GM19324 (cell line): ENCODE measurements around the gene RTRAF.
A peak's percentile ranks its signal among the peaks of the same experiment; 100 is the strongest.

Experiments used
- ATAC-seq: cut with Tn5 transposase; IDR thresholded peaks from one replicate; pipeline ENCODE4 v1.9.1; 2021; ENCODE audit warnings: mild to moderate bottlenecking, moderate library complexity; ENCODE audit not compliant: unreplicated experiment, low FRiP score

The RTRAF gene

DNA sequence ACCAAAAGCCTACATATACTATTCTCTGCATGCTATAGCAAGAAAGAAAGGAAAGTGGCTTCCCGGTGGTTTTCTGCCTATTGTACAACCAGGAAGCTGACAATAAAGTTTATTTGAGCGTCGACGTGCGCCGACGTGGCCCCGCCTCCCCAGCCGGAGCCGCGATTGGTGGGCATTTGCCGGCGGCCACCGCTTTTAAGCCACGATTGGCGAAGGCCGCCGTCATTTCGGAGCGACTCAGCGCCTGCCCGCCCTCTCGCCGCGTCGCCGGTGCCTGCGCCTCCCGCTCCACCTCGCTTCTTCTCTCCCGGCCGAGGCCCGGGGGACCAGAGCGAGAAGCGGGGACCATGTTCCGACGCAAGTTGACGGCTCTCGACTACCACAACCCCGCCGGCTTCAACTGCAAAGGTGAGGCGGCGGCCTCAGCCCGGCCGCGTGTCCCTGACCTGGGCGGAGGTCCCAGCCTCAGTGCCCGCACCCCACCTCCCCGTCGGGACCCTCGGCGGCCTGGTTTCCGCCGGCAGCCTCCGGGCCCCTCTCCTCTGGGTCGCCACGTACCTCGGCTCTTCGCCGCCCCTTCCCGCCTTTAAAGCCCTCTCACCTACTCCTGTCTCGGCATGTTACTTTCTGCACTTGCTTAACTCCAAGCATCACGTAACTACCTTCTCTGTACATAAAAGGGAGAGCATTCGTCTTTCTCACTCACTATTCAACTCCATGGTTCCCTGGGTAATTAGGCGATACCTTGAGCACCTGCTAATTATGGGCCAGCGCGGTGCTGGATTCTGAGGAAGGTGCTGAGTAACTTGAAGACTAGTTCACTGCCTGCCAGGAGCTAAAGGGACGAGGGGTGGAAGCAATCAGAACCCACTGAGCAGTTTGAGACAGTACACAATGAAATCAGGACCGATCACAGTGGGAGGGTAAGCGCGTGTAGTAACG, at the start of gene RTRAF:
RTRAF (plus strand) TSS at position 254 of the 942 bp plus-strand sequence; CDS start at position 348, 94 bp downstream.
- ATAC-seq = peak; percentile 98

DNA sequence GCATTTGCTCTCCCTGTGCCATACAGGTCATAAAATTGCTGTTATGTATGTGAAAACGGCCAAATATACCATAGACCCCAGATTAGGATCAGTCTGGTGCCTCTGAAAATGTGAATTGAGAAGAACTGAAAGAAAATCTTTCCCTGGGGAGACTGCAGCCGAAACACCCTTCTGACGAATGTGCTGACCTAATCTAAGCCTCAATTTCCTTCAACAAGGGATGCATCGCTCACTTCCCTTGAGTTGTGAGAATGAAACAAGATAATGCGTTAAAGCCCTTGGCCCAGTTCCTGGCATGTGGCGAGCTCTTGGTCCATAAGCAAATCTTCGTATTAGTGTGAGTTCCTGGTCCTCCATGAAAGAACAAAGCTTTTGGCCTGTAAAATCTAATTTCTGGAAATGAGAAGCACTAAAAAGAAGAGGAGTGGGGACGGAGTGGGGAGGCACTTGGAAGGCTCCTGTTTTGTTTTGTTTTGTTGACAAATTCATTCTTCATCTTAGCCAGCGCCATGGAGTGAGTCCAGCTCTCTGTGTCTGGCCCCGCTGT, 49.5 kb upstream of the RTRAF start:
- ATAC-seq = no peak

DNA sequence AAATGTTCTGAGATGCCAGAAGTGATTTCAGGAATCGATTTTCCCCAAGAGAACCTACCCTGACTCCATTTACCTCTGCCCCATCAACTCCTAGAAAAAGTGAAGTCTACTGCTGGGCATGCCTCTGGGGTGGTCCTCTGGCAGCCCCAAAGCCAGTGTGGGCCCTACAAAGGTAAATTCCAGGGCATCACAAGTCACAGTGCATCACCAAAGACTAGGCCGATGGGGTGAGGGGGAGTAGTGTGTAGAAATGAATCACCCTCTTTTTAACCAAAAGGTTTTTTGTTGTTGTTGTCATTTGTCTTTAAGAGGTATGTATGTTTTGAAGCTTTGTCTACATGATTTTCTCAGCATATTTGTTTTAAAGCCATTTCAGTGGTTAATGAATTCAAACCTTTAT, 46.4 kb upstream of the RTRAF start:
- no peak for ATAC-seq

DNA sequence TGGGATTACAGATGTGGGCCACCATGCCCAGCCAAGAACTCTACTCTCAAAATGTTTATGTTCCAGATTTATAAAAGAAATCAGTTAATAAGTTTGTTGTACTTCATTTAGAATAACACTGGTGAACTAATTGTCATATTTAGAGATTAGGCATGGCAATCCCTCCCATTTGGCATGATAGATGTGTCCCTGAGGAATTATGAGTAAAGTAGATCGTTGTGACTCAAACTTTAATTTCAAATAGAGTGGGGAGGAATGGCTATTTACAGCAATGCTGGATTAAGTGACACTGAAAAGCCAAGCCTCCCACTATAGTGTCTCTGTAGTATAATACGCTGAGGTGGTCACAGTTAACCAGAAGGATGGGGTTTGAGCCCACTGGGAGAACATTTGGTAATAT, 39.3 kb upstream of the RTRAF start:
- no peak for ATAC-seq

DNA sequence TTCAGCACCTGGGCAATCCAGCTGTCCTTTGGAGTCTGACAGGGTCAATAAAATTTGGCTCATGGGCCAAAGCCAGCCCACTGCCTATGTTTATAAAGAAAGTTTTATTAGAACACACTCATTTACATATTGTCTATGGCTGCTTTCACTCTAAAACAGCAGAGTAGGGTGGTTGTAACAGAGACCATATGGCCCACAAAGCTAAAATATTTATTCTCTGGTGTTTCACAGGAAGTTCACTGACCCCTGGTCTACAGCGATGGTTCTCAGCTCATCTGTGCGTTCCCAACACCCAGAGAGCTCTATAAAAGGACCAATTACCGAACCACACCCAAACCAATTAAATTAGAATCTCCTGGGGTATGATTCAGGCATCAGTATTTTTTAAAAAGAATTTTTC, 37.7 kb upstream of the RTRAF start:
- no peak for ATAC-seq

DNA sequence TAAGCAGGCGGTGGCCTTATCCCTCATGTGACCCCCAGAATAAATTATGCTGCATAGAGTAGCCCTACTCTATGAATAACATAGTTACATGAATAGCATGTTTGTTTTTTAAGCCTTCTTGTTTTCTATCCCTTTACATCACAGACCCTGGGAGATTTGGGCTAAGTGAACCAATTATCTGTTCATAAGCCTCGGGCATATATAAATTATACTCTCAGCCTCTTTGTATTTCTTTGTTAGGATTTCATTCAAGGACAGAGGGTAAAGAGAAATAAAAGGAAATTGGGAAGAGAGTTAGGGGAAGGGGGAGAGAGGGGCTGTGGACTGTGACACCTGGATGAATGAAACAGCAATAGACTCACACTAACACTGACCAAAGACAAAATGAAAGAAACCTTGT, 35.3 kb upstream of the RTRAF start:
- no peak for ATAC-seq

DNA sequence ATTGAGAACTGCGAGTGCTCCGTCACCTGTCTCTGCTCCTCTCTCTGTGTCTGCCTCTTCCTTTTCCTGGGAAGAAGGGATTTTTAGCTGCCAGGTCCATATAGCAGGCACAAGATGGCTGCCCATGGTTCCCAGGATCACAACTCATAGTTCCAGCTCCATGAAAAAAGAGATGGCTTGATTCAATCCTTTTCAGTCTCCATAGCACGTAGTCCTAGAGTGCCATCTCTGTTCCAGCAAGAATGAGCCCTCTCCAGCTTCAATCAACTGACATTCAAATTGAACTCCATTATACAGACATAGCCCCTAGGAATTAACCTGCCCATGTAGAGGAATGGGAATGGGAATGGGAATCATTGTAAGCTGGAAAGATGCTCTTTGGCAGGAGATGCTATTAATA, 34.7 kb upstream of the RTRAF start:
- no peak for ATAC-seq

DNA sequence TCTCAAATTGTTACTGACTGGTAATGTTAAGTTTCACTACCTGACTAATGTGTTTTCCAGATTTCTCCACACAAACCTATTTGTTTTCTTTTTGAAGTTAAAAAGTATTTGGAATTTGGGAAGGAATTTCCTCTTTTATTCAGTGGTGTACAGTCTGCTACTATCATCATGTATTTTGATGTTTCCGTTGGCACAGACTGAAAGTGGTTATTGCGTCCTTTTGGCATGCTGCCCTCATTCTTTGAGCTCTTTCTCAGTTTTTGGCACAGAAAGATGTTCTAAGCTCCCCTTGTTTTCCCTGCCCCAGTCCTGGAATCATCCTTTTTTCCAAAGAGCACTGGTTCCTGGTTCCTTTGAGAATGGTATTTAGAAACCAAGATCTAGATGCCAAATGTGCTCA, 31.4 kb upstream of the RTRAF start:
- no peak for ATAC-seq

DNA sequence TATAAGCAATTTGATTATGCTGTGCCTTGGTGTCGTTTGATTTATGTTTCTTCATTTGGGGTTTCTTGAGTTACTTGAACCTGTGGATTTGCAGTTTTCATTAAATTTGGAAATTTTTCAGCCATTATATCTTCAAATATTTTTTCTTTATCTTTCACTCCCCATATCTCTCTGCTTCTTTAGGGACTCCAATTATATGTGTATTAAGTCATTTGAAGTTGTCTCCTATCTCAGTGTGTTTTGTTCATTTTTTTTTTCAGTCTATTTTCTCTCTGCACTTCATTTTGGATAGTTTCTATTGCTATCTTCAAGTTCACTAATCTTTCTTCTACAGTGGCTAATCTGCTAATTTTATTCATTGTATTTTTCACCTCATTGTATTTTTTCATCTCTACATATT, 29.4 kb upstream of the RTRAF start:
- no peak for ATAC-seq

DNA sequence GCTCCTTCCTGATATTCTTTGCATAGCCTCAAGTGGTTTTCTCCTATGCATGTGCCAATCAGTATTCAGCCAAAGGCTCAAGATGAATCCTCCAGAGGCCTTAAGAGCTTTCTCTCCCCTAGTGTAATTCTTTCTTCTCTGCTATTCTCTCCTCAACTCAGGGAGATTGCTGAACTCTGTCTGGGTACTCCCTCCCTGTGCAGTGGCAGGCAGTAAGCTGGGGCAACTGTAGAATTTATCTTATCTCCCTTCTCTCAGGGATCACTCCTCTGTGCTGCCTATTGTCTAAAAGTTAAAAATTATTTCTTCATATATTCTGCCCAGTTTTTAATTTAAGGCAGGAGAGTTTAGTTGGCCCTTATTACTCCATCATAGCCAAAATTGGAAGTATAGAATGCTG, 28.5 kb upstream of the RTRAF start:
- no peak for ATAC-seq

DNA sequence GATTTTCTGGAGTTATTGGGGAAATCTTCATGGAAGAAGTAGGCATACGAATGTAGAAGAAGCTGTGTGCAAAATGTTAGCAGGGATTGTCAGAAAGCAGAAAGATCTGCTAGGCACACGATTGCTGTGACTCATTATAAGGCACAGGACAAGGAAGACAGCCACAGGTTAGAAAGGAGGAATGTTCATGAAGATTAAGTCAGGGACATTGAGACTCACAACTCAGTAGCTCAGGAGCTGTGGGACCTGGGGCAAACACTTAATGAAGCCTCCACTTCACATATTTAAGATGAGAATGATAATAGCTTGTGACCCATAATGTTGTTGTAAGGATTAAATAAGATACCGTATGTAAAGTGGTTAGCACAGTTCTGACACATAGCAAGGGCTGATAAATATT, 26.6 kb upstream of the RTRAF start:
- no peak for ATAC-seq

DNA sequence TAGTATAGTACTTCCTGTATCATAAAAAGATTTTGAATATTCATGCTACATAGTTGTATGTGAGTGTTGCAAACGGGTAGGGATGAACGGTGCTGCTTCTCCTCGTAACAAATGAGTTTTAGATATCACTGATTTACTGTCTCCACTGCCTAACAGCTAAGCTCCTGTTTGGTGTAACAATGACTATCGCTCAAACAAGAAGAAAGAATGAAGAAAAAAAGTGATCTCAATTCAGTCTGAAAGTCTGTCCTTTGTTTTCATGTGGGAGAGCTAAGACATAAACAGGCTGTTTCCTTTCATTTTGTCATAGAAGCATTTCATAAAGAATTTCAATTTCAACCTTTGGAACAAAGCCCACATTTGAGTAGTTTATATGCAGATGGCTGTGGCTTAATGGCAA, 26.1 kb upstream of the RTRAF start:
- ATAC-seq = no peak

DNA sequence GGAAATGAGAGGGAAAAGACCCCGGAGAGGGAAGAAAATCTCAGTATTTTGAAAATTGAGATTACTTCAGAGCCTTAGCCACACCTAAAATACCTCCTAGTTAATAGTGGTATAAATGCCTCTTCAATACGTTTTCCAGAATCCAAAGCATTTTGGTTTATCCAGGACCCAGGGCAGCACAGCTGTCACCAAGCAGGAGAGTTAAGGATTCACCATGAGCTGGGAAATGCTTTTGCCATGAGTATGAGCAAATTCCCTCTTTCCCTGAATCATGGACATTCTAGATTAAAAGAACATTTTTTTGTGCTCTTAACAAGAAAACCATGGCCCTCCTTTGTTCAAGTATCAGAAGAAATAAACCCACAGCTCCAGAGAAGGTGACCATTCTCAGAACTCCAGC, 21.8 kb upstream of the RTRAF start:
- no peak for ATAC-seq

DNA sequence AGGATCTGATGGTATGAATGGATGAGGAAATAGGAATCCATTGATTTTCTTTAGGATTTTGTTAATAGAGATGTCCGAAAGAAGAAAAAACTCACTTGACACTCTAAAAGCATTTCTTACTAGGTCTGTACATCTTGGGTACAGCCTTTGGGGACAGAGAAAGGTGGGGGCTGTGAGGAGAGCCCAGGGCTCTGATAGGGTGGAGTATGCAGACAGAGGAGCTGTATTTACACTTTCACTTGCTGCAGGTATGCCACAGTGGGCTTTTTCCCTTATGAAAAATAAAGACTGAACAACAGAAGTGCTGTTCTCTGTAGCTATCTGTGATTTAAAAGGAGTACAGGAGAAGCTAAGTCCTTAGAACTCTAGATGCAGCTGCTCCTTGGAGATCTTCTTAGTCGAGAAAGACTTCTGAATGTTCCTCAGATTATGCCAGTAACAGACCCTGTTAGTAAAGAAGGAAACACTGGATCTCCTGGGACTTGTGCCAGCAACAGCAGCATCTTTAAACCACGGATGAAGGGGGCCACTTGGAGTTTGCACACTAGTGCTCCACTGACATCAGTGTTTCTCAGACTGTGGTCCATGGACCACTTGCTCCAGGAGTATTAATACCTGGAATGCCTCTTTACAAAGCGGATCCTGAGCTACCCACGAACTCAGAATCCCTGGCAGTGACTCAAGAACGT, 19.4 kb upstream of the RTRAF start:
- ATAC-seq = no peak

DNA sequence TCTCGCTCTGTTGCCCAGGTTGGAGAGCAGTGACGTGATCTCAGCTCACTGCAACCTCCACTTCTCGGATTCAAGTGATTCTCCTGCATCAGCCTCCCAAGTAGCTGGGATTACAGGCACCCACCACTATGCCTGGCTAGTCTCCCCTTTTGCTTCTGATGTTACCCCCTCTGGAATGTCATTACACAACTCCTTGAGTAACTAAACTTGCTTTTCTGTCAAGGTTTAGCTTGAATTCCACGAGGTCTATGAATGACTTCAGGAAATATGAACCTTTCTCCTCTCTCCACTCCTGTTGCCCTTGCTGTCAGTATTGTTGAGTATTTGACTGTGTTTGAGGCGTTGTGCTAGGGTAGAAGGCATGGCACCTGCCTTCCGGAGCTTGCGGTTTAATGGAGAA, 16.8 kb upstream of the RTRAF start:
- ATAC-seq = no peak

DNA sequence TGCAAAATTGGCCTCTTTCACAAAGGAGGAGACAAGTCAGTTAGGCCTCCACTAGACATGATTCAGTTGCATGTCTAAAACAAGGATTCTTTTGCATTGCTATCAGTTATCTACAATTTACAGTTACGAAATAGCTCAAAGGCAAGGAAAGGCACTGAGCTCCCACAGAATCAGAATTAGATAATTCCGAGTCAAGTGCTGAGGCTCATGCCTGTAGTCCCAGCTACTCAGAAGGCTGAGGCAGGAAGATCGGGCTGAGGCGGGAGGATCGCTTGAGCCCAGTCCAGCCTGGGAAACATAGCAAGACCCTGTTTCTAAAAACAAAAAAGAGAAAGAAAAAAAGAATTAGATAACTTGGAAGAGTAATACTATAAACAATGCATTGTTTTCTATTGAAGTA, 12.3 kb upstream of the RTRAF start:
- ATAC-seq = no peak

DNA sequence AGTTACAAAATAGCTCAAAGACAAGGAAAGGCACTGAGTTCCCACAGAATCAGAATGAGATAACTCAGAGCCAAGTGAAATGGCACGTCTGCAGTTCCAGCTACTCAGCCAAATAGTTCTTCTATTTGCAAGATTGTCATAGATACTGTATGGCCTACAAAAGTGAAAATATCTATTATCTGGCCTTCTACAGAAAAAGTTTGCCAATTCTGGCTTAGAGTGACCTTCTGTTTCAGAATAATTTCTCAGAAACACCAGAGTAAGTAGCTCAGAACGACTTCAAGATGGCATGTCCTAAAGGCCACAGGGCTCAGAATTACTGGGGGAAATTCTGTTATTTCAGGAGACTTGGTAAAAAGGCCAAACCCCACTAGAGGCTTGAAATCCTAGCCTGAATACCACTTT, 10.7 kb upstream of the RTRAF start:
- ATAC-seq = no peak

DNA sequence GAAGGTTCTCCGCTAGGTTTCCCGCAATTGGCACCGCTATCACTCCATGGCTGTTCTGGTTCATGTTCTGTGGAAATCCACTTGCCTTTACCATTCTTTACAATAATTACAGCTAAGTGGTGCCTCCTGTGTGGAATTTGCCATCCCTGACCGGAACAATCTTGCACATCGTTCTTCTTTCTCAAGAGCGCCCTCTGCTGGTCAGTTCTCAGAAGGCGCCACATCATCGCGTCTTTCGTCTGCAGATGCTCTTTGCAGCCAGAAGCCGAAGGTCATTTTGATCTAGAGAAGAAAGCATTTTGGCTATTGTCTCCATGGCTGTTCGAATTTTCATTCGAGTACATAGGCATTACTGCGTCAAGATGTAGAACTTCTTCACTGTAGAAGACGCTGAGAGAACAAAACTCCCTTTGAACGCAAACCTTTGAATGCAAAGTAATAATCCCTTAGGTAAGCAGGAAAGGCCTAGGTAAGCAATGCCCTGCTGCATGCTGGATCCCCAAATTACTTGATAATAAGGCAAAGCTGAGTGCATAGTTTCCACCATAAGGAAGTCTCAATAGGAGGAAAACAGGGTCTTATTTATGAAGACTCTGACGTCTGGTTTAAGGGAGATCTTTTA, 10.1 kb upstream of the RTRAF start:
- ATAC-seq = no peak

DNA sequence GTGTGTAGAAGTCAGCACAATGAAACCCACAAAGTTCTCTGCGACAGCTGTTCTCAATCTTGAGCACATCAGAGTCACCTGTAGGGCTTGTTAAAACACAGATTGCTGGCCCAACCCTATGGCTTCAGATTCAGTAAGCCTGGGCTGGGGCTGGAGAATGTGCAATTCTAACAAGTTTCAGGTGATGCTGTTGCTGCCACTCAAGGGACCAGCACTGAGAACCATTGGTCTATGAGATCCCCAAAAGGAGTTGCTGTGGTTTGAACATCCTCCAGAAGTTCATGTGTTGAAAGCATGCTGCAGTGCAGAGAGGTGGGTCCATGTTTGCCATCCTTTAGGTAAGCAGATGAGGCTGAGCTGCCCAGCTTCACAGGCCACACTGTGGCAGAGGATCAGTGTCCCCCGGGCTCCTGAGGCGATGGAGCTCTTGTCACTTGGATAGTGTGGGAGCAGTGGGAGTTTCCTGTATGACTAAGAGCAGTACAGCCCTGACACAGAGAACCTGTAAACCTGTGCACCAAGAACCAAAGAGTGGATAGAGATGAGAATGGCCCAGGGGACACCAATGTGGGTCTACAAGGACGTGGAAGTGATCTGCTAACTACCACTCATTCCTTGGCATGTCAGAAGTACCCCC, 8.0 kb upstream of the RTRAF start:
- no peak for ATAC-seq

DNA sequence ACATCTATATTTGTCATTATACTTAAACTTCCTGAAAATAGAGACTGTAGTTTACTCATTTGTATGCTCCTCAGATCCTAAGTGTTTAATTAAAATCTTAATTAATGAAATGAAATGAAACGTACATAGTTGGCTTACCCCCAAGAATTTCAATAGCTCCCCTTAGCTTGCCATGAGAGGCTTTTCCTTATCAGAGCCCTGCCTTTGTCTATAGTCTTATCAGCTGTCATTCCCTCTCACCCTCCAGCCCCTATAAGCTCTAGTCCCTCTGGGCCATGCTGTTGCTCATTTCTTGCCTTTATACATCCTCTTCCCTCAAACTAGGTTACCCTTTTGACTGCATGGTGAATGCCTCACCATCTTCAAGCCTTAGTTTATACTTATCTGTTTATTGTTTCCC, 1.1 kb upstream of the RTRAF start:
- ATAC-seq = no peak

DNA sequence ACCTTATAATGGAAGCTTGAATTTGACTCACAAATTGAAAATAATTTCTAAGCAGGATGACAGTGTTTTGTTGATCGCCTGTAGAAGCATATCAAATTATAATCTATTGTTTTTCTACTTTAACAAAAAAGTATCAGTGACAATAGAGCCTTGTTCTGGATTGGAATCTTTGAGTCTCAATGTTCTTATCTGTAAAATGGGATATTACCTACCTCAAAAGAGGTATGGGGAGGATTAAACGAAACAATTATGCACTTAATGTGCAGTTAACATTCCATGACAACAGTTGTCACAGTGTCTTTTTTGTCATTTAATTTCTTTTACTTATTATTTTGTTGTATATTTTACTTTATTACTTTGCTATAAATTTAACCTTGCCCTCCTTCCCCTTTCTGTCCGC, 1.1 kb downstream of the RTRAF start:
- ATAC-seq = no peak
